Ishikawa (cell line): ENCODE measurements around the gene MUSTN1.

Experiments used
- EP300 ChIP-seq: IDR thresholded peaks from 2 replicates; pipeline ENCODE4 v1.6.1; 2012; ENCODE audit warnings: borderline replicate concordance
- NFIC ChIP-seq: IDR thresholded peaks from 2 replicates; pipeline ENCODE4 v1.6.1; 2012
- RAD21 ChIP-seq: IDR thresholded peaks from 2 replicates; pipeline ENCODE4 v1.6.1; 2012; ENCODE audit warnings: low read depth
- TAF1 ChIP-seq: IDR thresholded peaks from 2 replicates; pipeline ENCODE4 v1.6.1; 2012; ENCODE audit warnings: low read depth, mild to moderate bottlenecking
- TCF12 ChIP-seq: IDR thresholded peaks from 2 replicates; pipeline ENCODE4 v1.6.1; 2012; ENCODE audit warnings: low read depth
- TEAD4 ChIP-seq: IDR thresholded peaks from 2 replicates; pipeline ENCODE4 v1.6.1; 2012
- YY1 ChIP-seq: IDR thresholded peaks from 2 replicates; pipeline ENCODE4 v1.6.1; 2012; ENCODE audit warnings: low read depth
- TF ChIP-seq, protein P1 (sequence below): IDR thresholded peaks from 2 replicates; pipeline ENCODE4 v1.6.1; 2012
- TF ChIP-seq, protein P2 (sequence below): IDR thresholded peaks from 2 replicates; pipeline ENCODE4 v1.6.1; 2012; ENCODE audit warnings: low read depth, mild to moderate bottlenecking
- TF ChIP-seq, protein P3 (sequence below): IDR thresholded peaks from 2 replicates; pipeline ENCODE4 v1.6.1; 2012

DNA sequence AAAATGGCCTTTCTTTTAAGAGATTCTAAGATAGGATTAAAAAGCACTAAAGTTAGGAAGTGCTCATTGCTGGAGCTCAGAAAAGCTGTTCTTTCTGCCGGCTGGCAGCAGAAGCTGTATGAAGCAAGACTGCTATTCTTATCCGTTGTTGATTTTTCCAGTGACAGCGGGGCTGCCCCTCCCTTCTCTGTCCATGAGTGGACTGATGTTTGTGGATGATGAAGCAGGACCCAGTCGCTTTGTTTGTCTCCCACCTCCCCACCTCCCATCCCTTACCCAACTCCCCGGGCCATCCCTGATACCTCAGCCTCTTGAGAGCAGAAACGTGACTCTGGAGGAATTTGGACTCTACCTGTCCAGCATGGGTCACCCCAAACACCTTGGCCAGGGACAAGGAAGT, 10.3 kb upstream of the MUSTN1 start:
- TF ChIP-seq TAF1, result no peak
- TF ChIP-seq, protein P1, sequence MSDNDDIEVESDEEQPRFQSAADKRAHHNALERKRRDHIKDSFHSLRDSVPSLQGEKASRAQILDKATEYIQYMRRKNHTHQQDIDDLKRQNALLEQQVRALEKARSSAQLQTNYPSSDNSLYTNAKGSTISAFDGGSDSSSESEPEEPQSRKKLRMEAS, result no peak
- no peak for TF ChIP-seq NFIC
- no peak for TF ChIP-seq EP300
- no peak for TF ChIP-seq YY1
- TF ChIP-seq, protein P2, sequence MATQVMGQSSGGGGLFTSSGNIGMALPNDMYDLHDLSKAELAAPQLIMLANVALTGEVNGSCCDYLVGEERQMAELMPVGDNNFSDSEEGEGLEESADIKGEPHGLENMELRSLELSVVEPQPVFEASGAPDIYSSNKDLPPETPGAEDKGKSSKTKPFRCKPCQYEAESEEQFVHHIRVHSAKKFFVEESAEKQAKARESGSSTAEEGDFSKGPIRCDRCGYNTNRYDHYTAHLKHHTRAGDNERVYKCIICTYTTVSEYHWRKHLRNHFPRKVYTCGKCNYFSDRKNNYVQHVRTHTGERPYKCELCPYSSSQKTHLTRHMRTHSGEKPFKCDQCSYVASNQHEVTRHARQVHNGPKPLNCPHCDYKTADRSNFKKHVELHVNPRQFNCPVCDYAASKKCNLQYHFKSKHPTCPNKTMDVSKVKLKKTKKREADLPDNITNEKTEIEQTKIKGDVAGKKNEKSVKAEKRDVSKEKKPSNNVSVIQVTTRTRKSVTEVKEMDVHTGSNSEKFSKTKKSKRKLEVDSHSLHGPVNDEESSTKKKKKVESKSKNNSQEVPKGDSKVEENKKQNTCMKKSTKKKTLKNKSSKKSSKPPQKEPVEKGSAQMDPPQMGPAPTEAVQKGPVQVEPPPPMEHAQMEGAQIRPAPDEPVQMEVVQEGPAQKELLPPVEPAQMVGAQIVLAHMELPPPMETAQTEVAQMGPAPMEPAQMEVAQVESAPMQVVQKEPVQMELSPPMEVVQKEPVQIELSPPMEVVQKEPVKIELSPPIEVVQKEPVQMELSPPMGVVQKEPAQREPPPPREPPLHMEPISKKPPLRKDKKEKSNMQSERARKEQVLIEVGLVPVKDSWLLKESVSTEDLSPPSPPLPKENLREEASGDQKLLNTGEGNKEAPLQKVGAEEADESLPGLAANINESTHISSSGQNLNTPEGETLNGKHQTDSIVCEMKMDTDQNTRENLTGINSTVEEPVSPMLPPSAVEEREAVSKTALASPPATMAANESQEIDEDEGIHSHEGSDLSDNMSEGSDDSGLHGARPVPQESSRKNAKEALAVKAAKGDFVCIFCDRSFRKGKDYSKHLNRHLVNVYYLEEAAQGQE, result no peak
- TF ChIP-seq RAD21, result no peak
- no peak for TF ChIP-seq TEAD4
- TF ChIP-seq, protein P3, sequence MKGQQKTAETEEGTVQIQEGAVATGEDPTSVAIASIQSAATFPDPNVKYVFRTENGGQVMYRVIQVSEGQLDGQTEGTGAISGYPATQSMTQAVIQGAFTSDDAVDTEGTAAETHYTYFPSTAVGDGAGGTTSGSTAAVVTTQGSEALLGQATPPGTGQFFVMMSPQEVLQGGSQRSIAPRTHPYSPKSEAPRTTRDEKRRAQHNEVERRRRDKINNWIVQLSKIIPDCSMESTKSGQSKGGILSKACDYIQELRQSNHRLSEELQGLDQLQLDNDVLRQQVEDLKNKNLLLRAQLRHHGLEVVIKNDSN, result no peak
- no peak for TF ChIP-seq TCF12
